Neural cell (in vitro differentiated cells): ENCODE data around the gene PLSCR4. TPM values are rescaled to one million over a fixed set of nuclear protein-coding genes. Genes with fewer than 3 reads are reported as not detected.

Experiments used
- H2AFZ ChIP-seq: fragments of 200-600, 300-800 bp; sonication (generic), shearing (Covaris generic); 2 replicates; pipeline ENCODE4 v1.6.0; 2014; ENCODE audit warnings: low read depth, mild to moderate bottlenecking, antibody characterized with exemption, low read length, moderate library complexity
- H3F3A ChIP-seq: fragments of 200-600 bp; shearing (Covaris generic); 2 replicates; pipeline ENCODE4 v1.6.1; 2016; ENCODE audit warnings: mild to moderate bottlenecking, moderate library complexity, mixed read lengths, antibody characterized with exemption, low read length; ENCODE audit not compliant: insufficient read depth, poor library complexity, severe bottlenecking
- H3K27ac ChIP-seq: fragments of 200-600, 300-800 bp; sonication (generic), shearing (Covaris generic); 2 replicates; pipeline ENCODE4 v1.5.1; 2014; ENCODE audit warnings: mild to moderate bottlenecking, low read length, moderate library complexity
- H3K27me3 ChIP-seq: fragments of 300-800, 200-600 bp; sonication (generic), shearing (Covaris generic); 2 replicates; pipeline ENCODE4 v1.6.0; 2014; ENCODE audit warnings: mild to moderate bottlenecking, low read depth, low read length, moderate library complexity; ENCODE audit not compliant: insufficient read depth
- H3K36me3 ChIP-seq: fragments of 300-800, 200-600 bp; sonication (generic), shearing (Covaris generic); 2 replicates; pipeline ENCODE4 v1.5.1; 2014; ENCODE audit warnings: mild to moderate bottlenecking, antibody characterized with exemption, low read length, moderate library complexity; ENCODE audit not compliant: insufficient read depth
- H3K4me2 ChIP-seq: fragments of 300-800, 200-600 bp; sonication (generic), shearing (Covaris generic); 2 replicates; pipeline ENCODE4 v1.6.0; 2014; ENCODE audit warnings: mild to moderate bottlenecking, low read length
- H3K4me3 ChIP-seq: fragments of 300-800, 200-600 bp; sonication (generic), shearing (Covaris generic); 2 replicates; pipeline ENCODE4 v1.5.1; 2014; ENCODE audit warnings: mild to moderate bottlenecking, low read length, moderate library complexity
- H3K79me2 ChIP-seq: fragments of 200-600 bp; shearing (Covaris generic); replicated peaks from 2 replicates; pipeline ENCODE4 v1.6.0; 2014; ENCODE audit warnings: mild to moderate bottlenecking, low read length, moderate library complexity; ENCODE audit not compliant: insufficient read depth
- H3K9ac ChIP-seq: fragments of 300-800, 200-600 bp; sonication (generic), shearing (Covaris generic); 2 replicates; pipeline ENCODE4 v1.6.1; 2016; ENCODE audit warnings: mild to moderate bottlenecking, low read length, mixed read lengths
- H3K9me2 ChIP-seq: fragments of 200-600 bp; shearing (Covaris generic); 2 replicates; pipeline ENCODE4 v1.6.1; 2016; ENCODE audit warnings: mild to moderate bottlenecking, low read length, mixed read lengths; ENCODE audit not compliant: insufficient read depth
- H3K9me3 ChIP-seq: fragments of 200-600, 300-800 bp; sonication (generic), shearing (Covaris generic); 2 replicates; pipeline ENCODE4 v1.6.1; 2016; ENCODE audit warnings: mild to moderate bottlenecking, mixed run types, low read length, moderate library complexity, mixed read lengths
- H4K20me1 ChIP-seq: fragments of 200-600 bp; shearing (Covaris generic); 2 replicates; pipeline ENCODE4 v1.6.1; 2016; ENCODE audit warnings: mild to moderate bottlenecking, mixed run types; ENCODE audit not compliant: insufficient read depth
- EP300 ChIP-seq: fragments of 450-650 bp; conservative IDR thresholded peaks from 2 replicates; pipeline ENCODE4 v1.6.1; 2014; ENCODE audit warnings: antibody characterized with exemption, mild to moderate bottlenecking, moderate library complexity; ENCODE audit not compliant: poor library complexity, severe bottlenecking
- EZH2 ChIP-seq: fragments of 200-600, 300-800 bp; shearing (Covaris generic), sonication (generic); IDR thresholded peaks from 2 replicates; pipeline ENCODE4 v1.6.1; 2014; ENCODE audit warnings: antibody characterized with exemption, low read length, borderline replicate concordance, mild to moderate bottlenecking; ENCODE audit not compliant: insufficient read depth, poor library complexity, severe bottlenecking
- MXI1 ChIP-seq: fragments of 450-650 bp; conservative IDR thresholded peaks from 2 replicates; pipeline ENCODE4 v1.6.1; 2014; ENCODE audit warnings: antibody characterized with exemption, mild to moderate bottlenecking; ENCODE audit not compliant: poor library complexity, severe bottlenecking
- POLR2AphosphoS5 ChIP-seq: IDR thresholded peaks from 2 replicates; pipeline ENCODE4 v1.6.1; 2012
- RAD21 ChIP-seq: fragments of 450-650 bp; conservative IDR thresholded peaks from 2 replicates; pipeline ENCODE4 v1.6.1; 2014; ENCODE audit warnings: antibody characterized with exemption, mild to moderate bottlenecking, moderate library complexity
- SMC3 ChIP-seq: fragments of 450-650 bp; conservative IDR thresholded peaks from 2 replicates; pipeline ENCODE4 v1.6.1; 2014; ENCODE audit warnings: antibody characterized with exemption, mild to moderate bottlenecking, moderate library complexity; ENCODE audit not compliant: poor library complexity
- TAF1 ChIP-seq: IDR thresholded peaks from 2 replicates; pipeline ENCODE4 v1.6.1; 2012; ENCODE audit warnings: low read depth
- polyA plus RNA-seq: library from polyadenylated mRNA; depleted of rRNA; stranded (reverse); fragments of >200 nt; gene quantifications from 2 replicates; pipeline ENCODE4 v1.2.3, GENCODE V29; 2014
- TF ChIP-seq, protein P1 (sequence below): fragments of 450-650 bp; IDR thresholded peaks from 2 replicates; pipeline ENCODE4 v1.5.1; 2014; ENCODE audit warnings: antibody characterized with exemption, mild to moderate bottlenecking, moderate library complexity; ENCODE audit not compliant: poor library complexity, severe bottlenecking
- TF ChIP-seq, protein P2 (sequence below): IDR thresholded peaks from 2 replicates; pipeline ENCODE4 v1.6.1; 2012; ENCODE audit warnings: borderline replicate concordance

The PLSCR4 gene
- polyA plus RNA-seq, 1 donor from 2014 or later = not detected

DNA sequence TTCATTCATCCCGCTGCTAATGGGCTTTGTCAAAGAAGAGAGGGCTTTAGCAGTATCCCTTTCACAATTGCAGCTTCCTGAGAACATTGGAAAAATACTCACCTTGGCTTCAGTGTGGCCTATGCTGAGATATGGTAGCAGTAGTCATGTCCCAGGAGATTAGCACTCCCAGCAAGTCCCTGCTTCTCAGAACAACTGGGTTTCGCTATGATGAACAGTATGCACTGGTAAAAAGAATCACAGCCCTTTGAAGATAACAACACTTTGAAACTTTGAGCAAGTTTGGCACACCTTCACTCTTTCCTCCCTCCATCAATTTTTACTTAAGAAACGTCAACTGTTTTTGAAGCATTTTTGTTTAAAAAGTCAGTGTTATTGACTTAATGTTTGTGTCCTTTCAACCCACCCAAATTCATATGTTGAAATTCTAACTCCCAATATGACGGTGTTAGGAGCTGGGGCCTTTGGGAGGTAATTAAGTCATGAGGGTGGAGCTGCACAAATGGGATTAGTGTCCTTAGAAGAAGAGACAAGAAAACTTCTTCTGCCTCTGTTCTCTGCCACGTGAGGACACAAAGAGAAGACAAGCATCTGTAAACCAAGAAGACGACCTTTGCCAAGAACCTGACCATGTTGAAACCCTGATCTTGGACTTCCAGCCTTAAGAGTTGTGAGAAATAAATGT lies 17.8 kb upstream of the PLSCR4 start:
- no peak overlapping the region for H3K27ac ChIP-seq
- no peak overlapping the region for H3K9ac ChIP-seq
- H3F3A ChIP-seq = no peaks in the 10 kb centered on the region
- H3K9me2 ChIP-seq = no peaks in the 10 kb centered on the region
- no peaks in the 10 kb centered on the region for H3K36me3 ChIP-seq
- no peak overlapping the region for H3K4me3 ChIP-seq
- TF ChIP-seq, protein P1, sequence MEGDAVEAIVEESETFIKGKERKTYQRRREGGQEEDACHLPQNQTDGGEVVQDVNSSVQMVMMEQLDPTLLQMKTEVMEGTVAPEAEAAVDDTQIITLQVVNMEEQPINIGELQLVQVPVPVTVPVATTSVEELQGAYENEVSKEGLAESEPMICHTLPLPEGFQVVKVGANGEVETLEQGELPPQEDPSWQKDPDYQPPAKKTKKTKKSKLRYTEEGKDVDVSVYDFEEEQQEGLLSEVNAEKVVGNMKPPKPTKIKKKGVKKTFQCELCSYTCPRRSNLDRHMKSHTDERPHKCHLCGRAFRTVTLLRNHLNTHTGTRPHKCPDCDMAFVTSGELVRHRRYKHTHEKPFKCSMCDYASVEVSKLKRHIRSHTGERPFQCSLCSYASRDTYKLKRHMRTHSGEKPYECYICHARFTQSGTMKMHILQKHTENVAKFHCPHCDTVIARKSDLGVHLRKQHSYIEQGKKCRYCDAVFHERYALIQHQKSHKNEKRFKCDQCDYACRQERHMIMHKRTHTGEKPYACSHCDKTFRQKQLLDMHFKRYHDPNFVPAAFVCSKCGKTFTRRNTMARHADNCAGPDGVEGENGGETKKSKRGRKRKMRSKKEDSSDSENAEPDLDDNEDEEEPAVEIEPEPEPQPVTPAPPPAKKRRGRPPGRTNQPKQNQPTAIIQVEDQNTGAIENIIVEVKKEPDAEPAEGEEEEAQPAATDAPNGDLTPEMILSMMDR = no peak
- TF ChIP-seq TAF1 (no peak), MXI1 (no peak), EZH2 (no peak), POLR2AphosphoS5 (no peak), SMC3 (no peak), EP300 (no peak), RAD21 (no peak)
- TF ChIP-seq, protein P2, sequence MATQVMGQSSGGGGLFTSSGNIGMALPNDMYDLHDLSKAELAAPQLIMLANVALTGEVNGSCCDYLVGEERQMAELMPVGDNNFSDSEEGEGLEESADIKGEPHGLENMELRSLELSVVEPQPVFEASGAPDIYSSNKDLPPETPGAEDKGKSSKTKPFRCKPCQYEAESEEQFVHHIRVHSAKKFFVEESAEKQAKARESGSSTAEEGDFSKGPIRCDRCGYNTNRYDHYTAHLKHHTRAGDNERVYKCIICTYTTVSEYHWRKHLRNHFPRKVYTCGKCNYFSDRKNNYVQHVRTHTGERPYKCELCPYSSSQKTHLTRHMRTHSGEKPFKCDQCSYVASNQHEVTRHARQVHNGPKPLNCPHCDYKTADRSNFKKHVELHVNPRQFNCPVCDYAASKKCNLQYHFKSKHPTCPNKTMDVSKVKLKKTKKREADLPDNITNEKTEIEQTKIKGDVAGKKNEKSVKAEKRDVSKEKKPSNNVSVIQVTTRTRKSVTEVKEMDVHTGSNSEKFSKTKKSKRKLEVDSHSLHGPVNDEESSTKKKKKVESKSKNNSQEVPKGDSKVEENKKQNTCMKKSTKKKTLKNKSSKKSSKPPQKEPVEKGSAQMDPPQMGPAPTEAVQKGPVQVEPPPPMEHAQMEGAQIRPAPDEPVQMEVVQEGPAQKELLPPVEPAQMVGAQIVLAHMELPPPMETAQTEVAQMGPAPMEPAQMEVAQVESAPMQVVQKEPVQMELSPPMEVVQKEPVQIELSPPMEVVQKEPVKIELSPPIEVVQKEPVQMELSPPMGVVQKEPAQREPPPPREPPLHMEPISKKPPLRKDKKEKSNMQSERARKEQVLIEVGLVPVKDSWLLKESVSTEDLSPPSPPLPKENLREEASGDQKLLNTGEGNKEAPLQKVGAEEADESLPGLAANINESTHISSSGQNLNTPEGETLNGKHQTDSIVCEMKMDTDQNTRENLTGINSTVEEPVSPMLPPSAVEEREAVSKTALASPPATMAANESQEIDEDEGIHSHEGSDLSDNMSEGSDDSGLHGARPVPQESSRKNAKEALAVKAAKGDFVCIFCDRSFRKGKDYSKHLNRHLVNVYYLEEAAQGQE = no peak
- no peak overlapping the region for H3K4me2 ChIP-seq
- no peaks in the 10 kb centered on the region for H3K79me2 ChIP-seq
- no peak overlapping the region for H2AFZ ChIP-seq
- no peaks in the 10 kb centered on the region for H3K27me3 ChIP-seq
- H4K20me1 ChIP-seq = no peaks in the 10 kb centered on the region
- H3K9me3 ChIP-seq = no peaks in the 10 kb centered on the region

DNA sequence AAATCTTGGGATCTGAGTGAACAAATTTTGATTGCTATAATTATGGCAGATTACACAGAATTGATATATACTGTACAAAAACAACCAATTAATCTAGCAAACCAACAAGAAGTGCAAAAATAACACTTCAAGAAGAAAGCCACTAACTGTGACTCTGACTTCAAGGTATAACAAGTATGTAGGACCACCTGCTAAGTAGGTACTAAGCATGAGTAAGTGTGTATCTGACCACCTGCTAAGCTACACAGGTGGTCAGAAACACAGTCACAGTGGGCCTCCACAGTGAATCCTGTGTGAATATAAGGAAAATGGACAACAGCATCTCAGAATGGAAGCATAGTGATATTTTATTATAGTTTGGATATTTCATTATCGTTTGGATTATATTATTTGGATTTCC lies 14.8 kb upstream of the PLSCR4 start:
- no peak overlapping the region for H3K4me3 ChIP-seq
- no peaks in the 10 kb centered on the region for H3K36me3 ChIP-seq
- H2AFZ ChIP-seq = no peak overlapping the region
- no peaks in the 10 kb centered on the region for H3K27me3 ChIP-seq
- no peak overlapping the region for H3K27ac ChIP-seq
- H4K20me1 ChIP-seq = no peaks in the 10 kb centered on the region
- no peak for TF ChIP-seq RAD21
- TF ChIP-seq EP300 = no peak
- no peak for TF ChIP-seq EZH2
- no peak for TF ChIP-seq POLR2AphosphoS5
- TF ChIP-seq, protein P1 = no peak
- TF ChIP-seq, protein P2 = no peak
- no peak for TF ChIP-seq TAF1
- TF ChIP-seq SMC3 = no peak
- TF ChIP-seq MXI1 = no peak
- H3K9me2 ChIP-seq = no peaks in the 10 kb centered on the region
- H3K9ac ChIP-seq = no peak overlapping the region
- H3F3A ChIP-seq = no peaks in the 10 kb centered on the region
- H3K4me2 ChIP-seq = no peak overlapping the region
- no peaks in the 10 kb centered on the region for H3K79me2 ChIP-seq
- H3K9me3 ChIP-seq = no peaks in the 10 kb centered on the region
